OCI-LY7 (cell line): ENCODE measurements around the gene CRTC1. TPM values are rescaled to one million over a fixed set of nuclear protein-coding genes. Genes with fewer than 3 reads are reported as not detected.

Source experiments
- Bru-seq: library from RNA; stranded (reverse); fragments of 400-500 nt; gene quantifications from one replicate; lab custom pipeline; 2021; lab: Mats Ljungman, UMichigan
- BruChase-seq, 2 experiments: library from RNA; stranded (reverse); fragments of 400-500 nt; gene quantifications; one replicate each; lab custom pipeline; 2021; lab: Mats Ljungman, UMichigan
- BruUV-seq: library from RNA; stranded (reverse); fragments of 400-500 nt; replicated peaks from 2 replicates; lab custom pipeline; 2021; lab: Mats Ljungman, UMichigan
- CTCF ChIA-PET: fragments of 300-600 bp; sonication (Branson Sonifier 250); formaldehyde crosslinking; loops from one replicate; lab custom pipeline; 2022; ENCODE audit warnings: antibody characterized with exemption; ENCODE audit not compliant: unreplicated experiment; lab: Charles Lee
- POLR2A ChIA-PET: fragments of 300-600 bp; sonication (Branson Sonifier 250); formaldehyde crosslinking; loops from one replicate; lab custom pipeline; 2022; ENCODE audit warnings: antibody characterized with exemption; lab: Charles Lee
- DNase-seq: peaks from one replicate; pipeline ENCODE4 v3.0.0-alpha.2; 2015; ENCODE audit warnings: low spot score
- H2AFZ ChIP-seq: fragments of 200-600 bp; sonication (generic), shearing (Covaris generic); 2 replicates; pipeline ENCODE4 v1.6.1; 2014; ENCODE audit warnings: mild to moderate bottlenecking, antibody characterized with exemption, low read length, moderate library complexity
- H3K27ac ChIP-seq: fragments of 200-600 bp; sonication (generic); 2 replicates; pipeline ENCODE4 v1.5.1; 2014; ENCODE audit warnings: mixed run types, low read depth, mild to moderate bottlenecking, moderate library complexity, low read length, inconsistent platforms; ENCODE audit not compliant: poor library complexity, severe bottlenecking
- H3K36me3 ChIP-seq: fragments of 200-600 bp; sonication (generic); 2 replicates; pipeline ENCODE4 v1.6.1; 2014; ENCODE audit warnings: mild to moderate bottlenecking, antibody characterized with exemption, low read length, moderate library complexity, mixed read lengths; ENCODE audit not compliant: insufficient read depth
- H3K4me1 ChIP-seq: fragments of 200-600 bp; sonication (generic); 2 replicates; pipeline ENCODE4 v1.5.1; 2014; ENCODE audit warnings: mild to moderate bottlenecking, low read length; ENCODE audit not compliant: insufficient read depth, poor library complexity, severe bottlenecking
- H3K4me2 ChIP-seq: fragments of 200-600 bp; sonication (generic); 2 replicates; pipeline ENCODE4 v1.6.1; 2014; ENCODE audit warnings: mild to moderate bottlenecking, low read length
- H3K4me3 ChIP-seq: fragments of 200-600 bp; sonication (generic); 2 replicates; pipeline ENCODE4 v1.5.1; 2014; ENCODE audit warnings: mild to moderate bottlenecking, low read depth, low read length; ENCODE audit not compliant: poor library complexity, severe bottlenecking
- H3K79me2 ChIP-seq: fragments of 200-600 bp; sonication (generic); 2 replicates; pipeline ENCODE4 v1.6.1; 2016; ENCODE audit warnings: low read depth, mild to moderate bottlenecking, low read length, moderate library complexity, mixed read lengths; ENCODE audit not compliant: insufficient read depth
- H3K9me2 ChIP-seq: fragments of 200-600 bp; sonication (generic); 2 replicates; pipeline ENCODE4 v1.6.1; 2016; ENCODE audit warnings: mild to moderate bottlenecking, low read length, mixed read lengths; ENCODE audit not compliant: insufficient read depth
- H3K9me3 ChIP-seq: fragments of 200-600 bp; sonication (generic); 2 replicates; pipeline ENCODE4 v1.6.1; 2014; ENCODE audit warnings: mild to moderate bottlenecking, mixed run types, low read length, mixed read lengths
- H4K20me1 ChIP-seq: fragments of 200-600 bp; sonication (generic); 2 replicates; pipeline ENCODE4 v1.6.1; 2014; ENCODE audit warnings: mild to moderate bottlenecking, antibody characterized with exemption, low read length, moderate library complexity, mixed read lengths; ENCODE audit not compliant: insufficient read depth
- CTCF ChIP-seq: fragments of 200-600 bp; sonication (generic); conservative IDR thresholded peaks from 2 replicates; pipeline ENCODE4 v1.5.1; 2014; ENCODE audit warnings: mild to moderate bottlenecking, antibody characterized with exemption, low read length, moderate library complexity, mixed read lengths
- EZH2phosphoT487 ChIP-seq: fragments of 200-600 bp; sonication (generic); IDR thresholded peaks from 2 replicates; pipeline ENCODE4 v1.6.1; 2018; ENCODE audit warnings: low read depth, borderline replicate concordance, mild to moderate bottlenecking, mixed run types, antibody characterized with exemption, low read length, moderate library complexity, mixed read lengths
- intact Hi-C: fragments of 100-400 bp; cut with micrococcal nuclease; formaldehyde crosslinking; loops from one replicate; pipeline ENCODE4 v1.10.0; 2022; ENCODE audit not compliant: unreplicated experiment
- long read RNA-seq: library from polyadenylated mRNA; stranded (forward); transcript quantifications from one replicate; pipeline ENCODE4 v2.0.0, GENCODE V29; 2022
- total RNA-seq, 2 experiments: library from RNA; depleted of rRNA in 1 of 2; stranded (reverse); fragments of >200 nt in 1 of 2; shearing (Covaris generic) in 1 of 2; gene quantifications; 2 replicates each; pipeline ENCODE4 v1.2.3, GENCODE V29; 2014 to 2022

The CRTC1 gene
- total RNA-seq (2014; rRNA removed; shearing (Covaris generic)), result 3.4 and 4.1 TPM in 2 replicates
- total RNA-seq (2022), result 10.0 and 10.3 TPM in 2 replicates
- Bru-seq, nascent RNA, result percentile 48 among the genes with signal in this experiment
- BruChase-seq, experiment 1, labeled RNA remaining after a 6-hour chase, result percentile 57 among the genes with signal in this experiment
- percentile 55 among the genes with signal in this experiment for BruChase-seq, experiment 2, labeled RNA remaining after a 2-hour chase
- long read RNA-seq, partial matches to known transcripts, result 2 of 10 reads
- long read RNA-seq, other reads (novel, unspliced or antisense), result 8 of 10 reads

GRCh38 chr19:18683109-18683957, at the start of gene CRTC1:
Gene CRTC1, plus strand, starts transcription at chr19:18683680. Its CDS starts 23 bp downstream, at chr19:18683703.
- H3K4me2 ChIP-seq, result peak within 1 kb of the TSS; percentile 93
- BruUV-seq, result TSS peak; percentile 75
- H3K36me3 ChIP-seq, result no peaks in the 10 kb centered on the region
- ChIA-PET CTCF (interaction anchor here (1.0 kb wide), 1 partner anchor 63 kb away, joined by 4 read pairs; no protein-coding TSS in a partner anchor), POLR2A (interaction anchor here (0.5 to 1.3 kb wide), 5 partner anchors 16 to 201 kb away, joined by 3 to 4 read pairs (median 4); partner anchors contain the start of gene REX1BD)
- no peaks in the 10 kb centered on the region for H4K20me1 ChIP-seq
- H3K4me3 ChIP-seq, result peak within 1 kb of the TSS; percentile 73
- H3K4me1 ChIP-seq, result peaks cover 23% of the 10 kb centered on the region
- no peaks in the 10 kb centered on the region for H3K9me2 ChIP-seq
- H2AFZ ChIP-seq, result peak within 1 kb of the TSS; percentile 97
- TF ChIP-seq EZH2phosphoT487 (no peak), CTCF (0 out of 2 replicates have a peak, but pooled peaks have one; percentile 11)
- peak; percentile 92 for DNase-seq
- intact Hi-C loops, result loop anchor here (5.0 kb wide), 1 partner anchor 149 kb away; the partner anchor contains the start of gene UPF1
- no peaks in the 10 kb centered on the region for H3K9me3 ChIP-seq
- peak within 1 kb of the TSS; percentile 35 for H3K27ac ChIP-seq
- peaks cover 5% of the 10 kb centered on the region; the same call in 1 of the 2 replicates for H3K79me2 ChIP-seq

DNA sequence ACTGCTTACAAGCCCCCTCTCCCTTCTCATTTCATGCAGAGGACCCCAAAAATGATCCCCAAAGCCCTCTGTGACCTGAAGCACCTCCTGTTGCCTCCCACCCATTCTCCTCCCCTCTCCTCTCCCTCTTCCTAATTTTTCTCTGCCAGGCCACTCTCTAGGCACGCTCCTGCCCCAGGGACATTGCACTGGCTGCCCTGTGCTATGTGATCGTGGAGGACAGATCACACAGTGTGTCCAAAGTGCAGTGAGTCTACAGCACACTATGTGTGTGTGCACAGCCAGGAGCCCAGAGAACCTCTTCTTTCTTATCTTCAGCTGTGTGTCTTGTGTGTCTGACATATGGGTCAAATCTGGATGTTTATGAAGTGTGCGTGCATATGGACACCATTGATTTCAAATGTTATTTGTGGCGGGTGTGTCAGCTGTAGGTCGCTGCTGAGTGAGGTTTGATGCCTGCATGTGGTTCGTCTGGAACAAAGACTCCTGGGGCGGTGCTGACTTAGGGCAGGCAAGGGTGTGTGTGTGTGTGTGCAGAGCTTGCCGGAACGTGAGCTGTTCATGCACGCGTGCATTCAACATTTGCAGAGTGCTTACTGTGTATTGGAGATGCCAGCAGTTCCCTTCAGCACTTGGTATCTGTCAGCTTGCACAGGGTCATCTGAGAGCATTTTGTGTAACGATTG, 48.7 kb upstream of the CRTC1 start:
- intact Hi-C loops, result no loop called here
- Histone ChIP-seq H3K79me2 (no peaks in the 10 kb centered on the region), H3K4me3 (no peak overlapping the region), H2AFZ (no peak overlapping the region), H3K9me2 (no peaks in the 10 kb centered on the region), H3K4me1 (peaks cover 19% of the 10 kb centered on the region), H3K36me3 (no peaks in the 10 kb centered on the region), H3K27ac (no peak overlapping the region), H3K9me3 (no peaks in the 10 kb centered on the region), H3K4me2 (no peak overlapping the region), H4K20me1 (no peaks in the 10 kb centered on the region)
- TF ChIP-seq CTCF (no peak), EZH2phosphoT487 (no peak)
- no TSS peak for BruUV-seq
- POLR2A ChIA-PET, result interaction anchor here (0.6 kb wide), 1 partner anchor 47 kb away, joined by 4 read pairs; no protein-coding TSS in a partner anchor
- DNase-seq, result no peak
- CTCF ChIA-PET, result interaction anchor here (0.6 to 1.0 kb wide), 2 partner anchors 10 to 20 kb away, joined by 3 to 4 read pairs; no protein-coding TSS in a partner anchor
